GM12874 (cell line): Measurements from ENCODE around the gene CDH8.

Experiments
- TF ChIP-seq, protein P1 (sequence below): IDR thresholded peaks from 2 replicates; pipeline ENCODE4 v1.5.1; 2011; ENCODE audit warnings: low read depth, mild to moderate bottlenecking, control low read depth, low read length, moderate library complexity; ENCODE audit not compliant: insufficient read depth

CDH8 gene

DNA sequence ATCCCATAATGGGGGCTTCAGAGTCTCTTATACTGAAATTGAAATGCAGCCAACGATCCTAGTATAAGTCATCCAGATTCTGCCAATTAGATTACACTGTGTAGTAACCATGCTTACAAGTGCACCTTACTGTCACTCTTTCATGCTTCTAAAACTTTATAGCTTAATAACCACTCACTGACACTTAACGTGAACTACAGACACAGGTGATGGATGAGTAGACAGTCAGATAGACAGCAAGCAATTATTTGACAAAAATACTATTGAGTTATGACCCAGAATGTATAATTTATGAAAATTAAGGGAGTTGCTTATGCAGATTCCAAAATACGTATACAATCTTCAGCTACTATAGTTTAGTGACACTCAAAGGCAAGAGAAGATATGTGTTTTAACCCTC is 6.3 kb downstream of the CDH8 start:
- TF ChIP-seq, protein P1, sequence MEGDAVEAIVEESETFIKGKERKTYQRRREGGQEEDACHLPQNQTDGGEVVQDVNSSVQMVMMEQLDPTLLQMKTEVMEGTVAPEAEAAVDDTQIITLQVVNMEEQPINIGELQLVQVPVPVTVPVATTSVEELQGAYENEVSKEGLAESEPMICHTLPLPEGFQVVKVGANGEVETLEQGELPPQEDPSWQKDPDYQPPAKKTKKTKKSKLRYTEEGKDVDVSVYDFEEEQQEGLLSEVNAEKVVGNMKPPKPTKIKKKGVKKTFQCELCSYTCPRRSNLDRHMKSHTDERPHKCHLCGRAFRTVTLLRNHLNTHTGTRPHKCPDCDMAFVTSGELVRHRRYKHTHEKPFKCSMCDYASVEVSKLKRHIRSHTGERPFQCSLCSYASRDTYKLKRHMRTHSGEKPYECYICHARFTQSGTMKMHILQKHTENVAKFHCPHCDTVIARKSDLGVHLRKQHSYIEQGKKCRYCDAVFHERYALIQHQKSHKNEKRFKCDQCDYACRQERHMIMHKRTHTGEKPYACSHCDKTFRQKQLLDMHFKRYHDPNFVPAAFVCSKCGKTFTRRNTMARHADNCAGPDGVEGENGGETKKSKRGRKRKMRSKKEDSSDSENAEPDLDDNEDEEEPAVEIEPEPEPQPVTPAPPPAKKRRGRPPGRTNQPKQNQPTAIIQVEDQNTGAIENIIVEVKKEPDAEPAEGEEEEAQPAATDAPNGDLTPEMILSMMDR = no peak

DNA sequence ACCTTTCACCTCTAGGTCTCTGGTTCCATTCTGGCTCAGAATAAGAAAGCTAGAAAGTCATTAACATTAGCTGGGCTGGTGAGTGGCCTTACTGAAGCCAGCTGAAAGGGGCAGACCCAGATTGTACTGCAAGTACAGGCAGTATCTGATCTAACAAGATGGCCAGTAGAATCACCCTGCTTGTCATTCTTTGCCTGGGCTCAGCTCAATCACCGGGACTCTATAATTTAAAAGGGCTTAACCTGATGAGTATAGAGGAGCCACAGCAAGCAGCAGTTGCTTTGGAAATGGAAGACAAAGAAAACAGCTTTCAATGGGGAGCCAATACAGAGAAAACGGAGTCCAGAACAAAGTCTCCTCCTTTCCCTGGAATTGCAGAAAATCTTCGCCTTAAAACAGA is 13.6 kb downstream of the CDH8 start:
- TF ChIP-seq, protein P1 = no peak

- TF ChIP-seq, protein P1 = no peak
Observed at GRCh38 chr16:62021161-62021581, 15.1 kb downstream of the CDH8 start.

GRCh38 chr16:62020681-62021080 is 15.6 kb downstream of the CDH8 start:
- TF ChIP-seq, protein P1 = no peak

- TF ChIP-seq, protein P1 = no peak
Observed at GRCh38 chr16:62019851-62020250, 16.4 kb downstream of the CDH8 start.

GRCh38 chr16:62018301-62019060 is 17.8 kb downstream of the CDH8 start:
- TF ChIP-seq, protein P1 = no peak

GRCh38 chr16:62014319-62014923 is 21.8 kb downstream of the CDH8 start:
- TF ChIP-seq, protein P1 = no peak
